HepG2 (cell line): ENCODE measurements around the gene USF1. TPM values are rescaled to one million over a fixed set of nuclear protein-coding genes. Genes with fewer than 3 reads are reported as not detected.

ENCODE experiments used
- AHR ChIP-seq: IDR thresholded peaks from 2 replicates; pipeline ENCODE4 v1.6.1; 2018; ENCODE audit warnings: missing genetic modification reagents, missing compliant biosample characterization
- GABPB1 ChIP-seq: IDR thresholded peaks from 2 replicates; pipeline ENCODE4 v1.6.1; 2016; ENCODE audit warnings: mild to moderate bottlenecking, missing genetic modification reagents, moderate library complexity, missing compliant biosample characterization
- GZF1 ChIP-seq: sonication (generic); formaldehyde crosslinking; IDR thresholded peaks from 2 replicates; pipeline ENCODE4 v1.5.1; 2020; ENCODE audit warnings: mild to moderate bottlenecking, missing genetic modification reagents
- HIC2 ChIP-seq: sonication (generic); formaldehyde crosslinking; IDR thresholded peaks from 2 replicates; pipeline ENCODE4 v1.9.0; 2022; ENCODE audit warnings: low read depth, missing genetic modification reagents
- HOMEZ ChIP-seq: IDR thresholded peaks from 2 replicates; pipeline ENCODE4 v1.6.1; 2016; ENCODE audit warnings: low read depth
- KAT2B ChIP-seq: fragments of 150-350 bp; IDR thresholded peaks from 2 replicates; pipeline ENCODE4 v1.6.1; 2014; ENCODE audit warnings: low read depth, low read length, borderline replicate concordance
- KDM6A ChIP-seq: IDR thresholded peaks from 2 replicates; pipeline ENCODE4 v1.6.1; 2016; ENCODE audit warnings: low read depth
- KLF12 ChIP-seq: sonication (generic); formaldehyde crosslinking; IDR thresholded peaks from 2 replicates; pipeline ENCODE4 v1.4.0; 2020; ENCODE audit warnings: missing genetic modification reagents, borderline replicate concordance
- MAFK ChIP-seq, 2 experiments: IDR thresholded peaks in 1 of 2; conservative IDR thresholded peaks in 1 of 2; 2 replicates each; pipeline ENCODE4 v1.6.1; 2011; ENCODE audit warnings: improper control_type of control experiment in 2 of 2, low read length in 2 of 2
- MTF2 ChIP-seq: sonication (generic); formaldehyde crosslinking; IDR thresholded peaks from 2 replicates; pipeline ENCODE4 v1.5.0; 2020; ENCODE audit warnings: missing genetic modification reagents, borderline replicate concordance
- MZF1 ChIP-seq: sonication (generic); formaldehyde crosslinking; IDR thresholded peaks from 2 replicates; pipeline ENCODE4 v1.8.1; 2023; ENCODE audit warnings: mild to moderate bottlenecking, missing genetic modification reagents, borderline replicate concordance
- NCOA2 ChIP-seq: sonication (generic); formaldehyde crosslinking; IDR thresholded peaks from 2 replicates; pipeline ENCODE4 v1.8.0; 2022; ENCODE audit warnings: inconsistent platforms
- PATZ1 ChIP-seq: sonication (generic); formaldehyde crosslinking; IDR thresholded peaks from 2 replicates; pipeline ENCODE4 v1.4.0; 2020; ENCODE audit warnings: missing genetic modification reagents
- PRDM4 ChIP-seq: sonication (generic); formaldehyde crosslinking; IDR thresholded peaks from 2 replicates; pipeline ENCODE4 v1.9.0; 2021; ENCODE audit warnings: missing genetic modification reagents, borderline replicate concordance
- SRSF1 ChIP-seq: fragments of 200-400 bp; formaldehyde crosslinking; optimal IDR thresholded peaks from 2 replicates; pipeline ENCODE3; 2017; ENCODE audit warnings: mild to moderate bottlenecking, low read depth, low read length, moderate library complexity
- STAT5B ChIP-seq: sonication (generic); formaldehyde crosslinking; IDR thresholded peaks from 2 replicates; pipeline ENCODE4 v1.4.0; 2020; ENCODE audit warnings: missing genetic modification reagents
- TEF ChIP-seq: sonication (generic); formaldehyde crosslinking; IDR thresholded peaks from 2 replicates; pipeline ENCODE4 v1.5.0; 2020; ENCODE audit warnings: missing genetic modification reagents
- ZNF552 ChIP-seq: sonication (generic); formaldehyde crosslinking; IDR thresholded peaks from 2 replicates; pipeline ENCODE4 v1.9.0; 2022; ENCODE audit warnings: missing genetic modification reagents, mild to moderate bottlenecking, borderline replicate concordance
- ZNF615 ChIP-seq: sonication (generic); formaldehyde crosslinking; IDR thresholded peaks from 2 replicates; pipeline ENCODE4 v1.5.0; 2020; ENCODE audit warnings: mild to moderate bottlenecking, missing genetic modification reagents, borderline replicate concordance
- polyA plus RNA-seq, 8 experiments: library from polyadenylated mRNA; depleted of rRNA in 3 of 8; stranded (reverse) in 7 of 8; unstranded in 1 of 8; fragments of >200 nt; fragmentation: Illumina TruSeq in 4 of 8; extraction: Trizol in 4 of 8; gene quantifications; 2 replicates each; pipeline versions ENCODE4 v1.2.1 to v1.2.3, GENCODE V29; 2011 to 2016; ENCODE audit warnings: low read depth in 4 of 8, missing spikeins in 1 of 8, mixed read lengths in 1 of 8; ENCODE audit not compliant: insufficient read depth in 1 of 8
- total RNA-seq, 5 experiments: library from RNA; depleted of rRNA; stranded (reverse); fragments of >200 nt; fragmentation: Illumina TruSeq; extraction: Trizol; gene quantifications; 2 replicates each; pipeline ENCODE4 v1.2.3, GENCODE V29; 2016; ENCODE audit warnings: low read depth in 1 of 5

The USF1 gene
- total and polyA plus RNA-seq, 2 of the 13 experiments (the other 11 are each of a cell fraction or from before 2014, with no cell fraction given), result 26.9 to 39.4 TPM

- peak; percentile 89; the same call in 1 of the 2 replicates for TF ChIP-seq AHR (CRISPR knock-in tag)
- no peak for TF ChIP-seq SRSF1
- no peak for TF ChIP-seq KLF12 (CRISPR knock-in tag)
- no peak for TF ChIP-seq KAT2B
- TF ChIP-seq HOMEZ (CRISPR knock-in tag), result 0 out of 2 replicates have a peak, but pooled peaks have one; percentile 52
- TF ChIP-seq HIC2 (CRISPR knock-in tag), result peak; percentile 79
- no peak for TF ChIP-seq PRDM4 (CRISPR knock-in tag)
- peak; percentile 76 for TF ChIP-seq PATZ1 (CRISPR knock-in tag)
- 0 out of 2 replicates have a peak, but pooled peaks have one; percentile 24 for TF ChIP-seq ZNF552 (CRISPR knock-in tag)
- TF ChIP-seq NCOA2 (CRISPR knock-in tag), result peak; percentile 92
- TF ChIP-seq ZNF615, result peak; percentile 61; the same call in 1 of the 2 replicates
- peak; percentile 93 for TF ChIP-seq GABPB1
- no peak for TF ChIP-seq MTF2 (CRISPR knock-in tag)
- no peak for TF ChIP-seq MAFK (conservative IDR thresholded peaks at IDR 0.05 in 1 of 2, IDR thresholded peaks at IDR 0.05 in 1 of 2; ENCODE audit: low read length in 2 of 2)
- peak; percentile 99 for TF ChIP-seq KDM6A
- no peak; the same call in 1 of the 2 replicates for TF ChIP-seq STAT5B (CRISPR knock-in tag)
- TF ChIP-seq TEF (CRISPR knock-in tag), result no peak; the same call in 1 of the 2 replicates
- TF ChIP-seq MZF1 (CRISPR knock-in tag), result no peak
- TF ChIP-seq GZF1 (CRISPR knock-in tag), result no peak
Observed at GRCh38 chr1:161013488-161014230, 32.1 kb downstream of the USF1 start (continued).
